ENCODE results near the gene VPS18. TPM values are rescaled to one million over a fixed set of nuclear protein-coding genes. Genes with fewer than 3 reads are reported as not detected.

VPS18 gene
- total RNA-seq, 1 donor from 2014 or later = 32.0 TPM

- DNase-seq (ENCODE audit: low spot score) = no peak
These were observed 27.8 kb downstream of the VPS18 start for GRCh38 chr15:40921949-40922607.

DNA sequence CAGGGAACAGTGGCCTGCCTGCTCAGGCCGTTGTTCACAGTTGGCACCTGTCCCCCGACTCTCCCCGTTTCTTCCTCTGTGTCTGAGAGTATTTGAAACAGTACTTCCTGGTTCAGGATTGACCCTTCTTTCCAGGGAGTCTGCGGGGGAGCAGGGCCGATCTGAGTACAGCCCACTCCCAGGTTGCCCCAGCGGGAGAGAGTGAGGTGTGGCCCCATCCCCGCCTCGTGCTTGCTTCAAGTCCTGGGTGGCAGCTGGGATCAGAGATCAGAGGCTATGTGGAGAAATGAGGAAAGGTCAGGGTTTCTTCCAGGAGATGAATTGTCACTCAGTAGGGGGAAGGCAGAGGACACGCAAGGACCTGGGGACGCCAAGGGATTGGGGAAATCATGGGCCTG is 28.4 kb downstream of the VPS18 start:
- no peak for DNase-seq (ENCODE audit: low spot score)

- no peak for DNase-seq (ENCODE audit: low spot score)
These were observed 29.3 kb downstream of the VPS18 start for GRCh38 chr15:40923551-40923950.

DNA sequence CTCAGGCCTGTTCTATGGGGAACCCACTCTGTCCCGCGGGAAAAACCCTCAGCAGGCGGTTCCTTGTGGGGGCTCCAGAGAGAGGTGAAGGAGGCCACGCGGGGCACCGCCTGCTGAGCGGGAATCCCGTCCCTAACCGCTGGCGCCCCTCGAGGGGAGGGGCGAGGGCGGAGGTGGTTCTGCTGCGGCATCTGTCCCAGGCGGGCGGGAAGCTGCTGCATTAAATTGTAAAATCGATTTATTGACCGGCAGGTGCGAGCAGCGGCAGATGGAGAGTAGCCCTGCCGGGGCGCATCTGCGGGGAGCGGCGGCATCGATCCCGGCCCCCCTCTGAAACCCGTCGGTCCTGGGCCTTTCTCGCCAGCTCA is 31.2 kb downstream of the VPS18 start:
- no peak for DNase-seq (ENCODE audit: low spot score)

GRCh38 chr15:40925863-40926658 is 31.8 kb downstream of the VPS18 start:
- peak; percentile 56 for DNase-seq (ENCODE audit: low spot score)

GRCh38 chr15:40926659-40927494 is 32.6 kb downstream of the VPS18 start:
- DNase-seq (ENCODE audit: low spot score) = no peak

DNA sequence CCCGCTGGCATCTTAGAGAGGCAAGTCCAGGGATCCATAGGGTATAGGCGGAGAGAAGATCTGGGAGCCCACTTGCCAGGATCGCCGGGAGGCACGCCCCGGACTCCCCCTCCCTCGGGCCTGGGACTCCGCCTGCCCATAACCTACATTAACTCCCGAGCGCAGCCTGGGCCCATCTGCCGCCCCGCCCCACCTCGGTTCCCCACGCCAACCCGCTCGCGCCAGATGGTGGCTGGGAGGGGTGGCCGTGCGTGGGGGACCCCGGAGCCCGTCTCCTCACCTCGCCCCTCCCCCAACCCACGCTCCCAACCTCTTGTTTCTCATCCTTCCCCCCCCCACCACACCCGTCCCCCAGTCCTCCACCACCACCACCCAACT is 33.2 kb downstream of the VPS18 start:
- DNase-seq (ENCODE audit: low spot score) = no peak

- no peak for DNase-seq (ENCODE audit: low spot score)
These were observed 33.9 kb downstream of the VPS18 start for GRCh38 chr15:40927873-40928806.

DNA sequence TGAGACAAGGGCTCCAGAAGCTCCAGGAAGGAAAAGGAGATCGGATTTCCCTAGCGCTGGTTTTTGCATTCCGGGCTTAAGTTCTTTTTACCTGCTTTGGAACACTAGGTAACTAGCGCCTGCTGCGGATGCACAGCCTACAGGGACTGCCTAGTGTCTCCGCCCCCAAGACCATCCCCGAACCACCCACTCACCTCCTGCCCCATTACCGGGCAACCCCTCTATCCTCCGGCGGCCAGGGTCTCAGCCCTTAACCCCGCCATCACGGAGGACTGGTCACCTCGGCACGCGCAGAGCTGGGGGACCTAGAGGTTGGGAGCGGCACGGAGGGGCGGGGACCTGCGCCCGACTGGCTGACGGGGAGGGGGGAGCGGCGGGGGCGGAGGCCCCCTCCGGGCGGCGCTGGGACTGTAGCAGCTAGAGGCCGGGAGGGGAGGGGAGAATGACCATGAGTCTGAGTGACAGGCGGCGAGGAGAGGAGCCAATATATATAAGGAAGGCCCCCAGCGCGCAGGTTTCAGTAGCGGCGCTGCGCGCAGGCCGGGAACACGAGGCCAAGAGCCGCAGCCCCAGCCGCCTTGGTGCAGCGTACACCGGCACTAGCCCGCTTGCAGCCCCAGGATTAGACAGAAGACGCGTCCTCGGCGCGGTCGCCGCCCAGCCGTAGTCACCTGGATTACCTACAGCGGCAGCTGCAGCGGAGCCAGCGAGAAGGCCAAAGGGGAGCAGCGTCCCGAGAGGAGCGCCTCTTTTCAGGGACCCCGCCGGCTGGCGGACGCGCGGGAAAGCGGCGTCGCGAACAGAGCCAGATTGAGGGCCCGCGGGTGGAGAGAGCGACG is 34.8 kb downstream of the VPS18 start, which contains the start of gene DLL4:
Gene DLL4, plus strand, starts transcription at position 520 of the 839 bp plus-strand sequence. CDS start 329 bp downstream, outside the sequence.
- peak; percentile 62 for DNase-seq (ENCODE audit: low spot score)

- DNase-seq (ENCODE audit: low spot score) = peak; percentile 50
These were observed 35.6 kb downstream of the VPS18 start for GRCh38 chr15:40929660-40930429.

DNA sequence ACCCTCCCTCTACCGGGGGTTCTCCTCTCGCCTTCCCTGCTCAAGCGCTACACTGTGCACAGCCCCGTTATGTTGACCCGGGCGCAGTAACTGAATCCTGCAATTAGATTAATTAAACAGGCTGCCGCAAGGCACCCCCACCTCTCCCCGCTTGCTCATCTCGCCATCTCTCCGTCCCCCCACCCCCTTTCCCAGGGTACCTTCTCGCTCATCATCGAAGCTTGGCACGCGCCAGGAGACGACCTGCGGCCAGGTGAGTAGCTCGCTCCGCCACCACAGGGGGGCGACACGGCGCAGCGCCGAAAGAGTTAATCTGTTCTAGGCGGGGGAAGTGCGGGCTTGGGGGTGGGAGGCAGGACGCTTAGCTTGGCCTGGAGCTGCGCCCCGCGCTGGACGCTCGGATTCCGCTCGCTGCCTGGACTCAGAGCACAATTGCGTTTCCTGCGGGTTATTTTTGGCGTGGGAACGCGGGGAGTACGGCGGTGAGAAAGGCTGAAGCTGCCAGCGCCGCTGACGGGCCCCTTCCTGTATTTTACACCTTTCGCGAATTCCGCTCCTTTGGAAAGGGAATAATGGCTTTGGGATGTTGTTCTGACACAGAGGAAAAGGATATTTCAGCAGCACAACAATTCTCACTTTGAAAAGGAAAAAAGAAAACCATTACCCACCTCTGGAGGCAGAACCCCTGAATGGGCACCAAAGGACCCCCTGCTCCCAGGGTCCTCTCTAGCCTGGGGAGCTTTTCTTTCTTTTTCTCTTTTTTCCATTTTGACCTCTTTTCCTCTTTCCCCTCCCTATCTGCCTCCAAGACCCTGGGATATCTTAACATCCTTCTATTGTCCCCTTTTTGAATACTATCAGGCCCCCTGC is 36.4 kb downstream of the VPS18 start:
- DNase-seq (ENCODE audit: low spot score) = peak; percentile 38

- no peak for DNase-seq (ENCODE audit: low spot score)
These were observed 37.3 kb downstream of the VPS18 start for GRCh38 chr15:40931300-40932142.

DNA sequence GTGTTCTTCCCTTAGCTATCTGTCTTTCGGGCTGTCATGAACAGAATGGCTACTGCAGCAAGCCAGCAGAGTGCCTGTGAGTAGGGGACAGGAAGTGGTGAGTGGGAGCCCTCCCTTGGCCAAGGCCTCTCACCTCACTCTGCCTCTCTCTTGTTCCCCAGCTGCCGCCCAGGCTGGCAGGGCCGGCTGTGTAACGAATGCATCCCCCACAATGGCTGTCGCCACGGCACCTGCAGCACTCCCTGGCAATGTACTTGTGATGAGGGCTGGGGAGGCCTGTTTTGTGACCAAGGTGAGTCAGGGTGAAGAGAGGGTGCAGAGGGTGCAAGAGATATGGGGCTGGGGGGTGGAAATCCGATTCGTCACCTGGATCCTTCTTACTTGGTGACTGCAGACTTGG is 37.9 kb downstream of the VPS18 start:
- DNase-seq (ENCODE audit: low spot score) = no peak

GRCh38 chr15:40932649-40933516 is 38.6 kb downstream of the VPS18 start:
- no peak for DNase-seq (ENCODE audit: low spot score)

DNA sequence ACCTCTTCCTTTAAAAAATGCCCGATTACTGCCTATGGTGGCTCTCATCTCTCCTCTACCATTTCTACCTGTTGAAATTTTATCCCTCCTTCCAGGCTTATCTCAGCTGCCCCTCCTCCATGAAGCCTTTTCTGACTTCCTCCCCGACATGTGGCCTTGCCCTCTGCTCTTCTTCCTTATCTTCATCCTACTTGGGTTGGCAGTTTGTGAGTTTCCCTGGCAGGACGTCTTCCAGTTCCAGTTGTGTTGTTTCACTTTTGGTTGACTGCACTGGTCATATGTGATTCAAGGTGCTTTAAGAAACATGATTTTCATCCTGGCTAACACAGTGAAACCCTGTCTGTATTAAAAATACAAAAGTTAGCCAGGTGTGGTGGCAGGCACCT is 39.3 kb downstream of the VPS18 start:
- no peak for DNase-seq (ENCODE audit: low spot score)

DNA sequence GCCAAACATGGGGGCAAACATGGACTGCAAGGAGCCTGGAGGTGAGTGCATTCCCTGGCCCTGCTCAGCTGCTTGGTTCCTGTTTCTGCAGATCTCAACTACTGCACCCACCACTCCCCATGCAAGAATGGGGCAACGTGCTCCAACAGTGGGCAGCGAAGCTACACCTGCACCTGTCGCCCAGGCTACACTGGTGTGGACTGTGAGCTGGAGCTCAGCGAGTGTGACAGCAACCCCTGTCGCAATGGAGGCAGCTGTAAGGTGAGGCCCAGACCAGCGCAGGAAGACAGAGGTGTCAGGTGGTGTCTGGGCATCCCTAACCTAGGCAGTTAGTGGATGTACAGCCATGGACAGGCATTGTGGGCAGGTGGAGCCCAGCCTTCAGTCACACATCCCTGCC is 40.2 kb downstream of the VPS18 start:
- DNase-seq (ENCODE audit: low spot score) = no peak

Measured in umbilical cord (tissue), 2 donors.